ENCODE results near the gene MRGPRD. TPM values are rescaled to one million over a fixed set of nuclear protein-coding genes. Genes with fewer than 3 reads are reported as not detected.

MRGPRD gene
- total RNA-seq, 1 donor from 2014 or later = not detected

GRCh38 chr11:68982134-68982533, 1.3 kb upstream of the MRGPRD start:
- TF ChIP-seq CTCF (conservative IDR thresholded peaks at IDR 0.05; ENCODE audit: low read depth, low read length) = no peak
- no peak for DNase-seq (ENCODE audit: low read depth)
- H3K4me3 ChIP-seq (ENCODE audit: low read depth, low read length) = no peak overlapping the region

- no peak for DNase-seq (ENCODE audit: low read depth)
- no peak overlapping the region for H3K4me3 ChIP-seq (ENCODE audit: low read depth, low read length)
- TF ChIP-seq CTCF (conservative IDR thresholded peaks at IDR 0.05; ENCODE audit: low read depth, low read length) = no peak
Measured at GRCh38 chr11:68979931-68980775, 633 bp downstream of the MRGPRD start.

GRCh38 chr11:68978931-68979594, 1.7 kb downstream of the MRGPRD start:
- no peak overlapping the region for H3K4me3 ChIP-seq (ENCODE audit: low read depth, low read length)
- TF ChIP-seq CTCF (conservative IDR thresholded peaks at IDR 0.05; ENCODE audit: low read depth, low read length) = no peak
- no peak for DNase-seq (ENCODE audit: low read depth)

- DNase-seq (ENCODE audit: low read depth) = no peak
- H3K4me3 ChIP-seq (ENCODE audit: low read depth, low read length) = no peak overlapping the region
- no peak for TF ChIP-seq CTCF (conservative IDR thresholded peaks at IDR 0.05; ENCODE audit: low read depth, low read length)
Measured at GRCh38 chr11:68978626-68978930, 2.2 kb downstream of the MRGPRD start.

- TF ChIP-seq CTCF (conservative IDR thresholded peaks at IDR 0.05; ENCODE audit: low read depth, low read length) = no peak
- no peak overlapping the region for H3K4me3 ChIP-seq (ENCODE audit: low read depth, low read length)
- DNase-seq (ENCODE audit: low read depth) = no peak
Measured at GRCh38 chr11:68977781-68978625, 2.8 kb downstream of the MRGPRD start.

- DNase-seq (ENCODE audit: low read depth) = no peak
- no peak overlapping the region for H3K4me3 ChIP-seq (ENCODE audit: low read depth, low read length)
- TF ChIP-seq CTCF (conservative IDR thresholded peaks at IDR 0.05; ENCODE audit: low read depth, low read length) = no peak
Measured at GRCh38 chr11:68976563-68976962, 4.2 kb downstream of the MRGPRD start.

Measured in epithelial cell of proximal tubule (primary cell).